Activated CD4-positive, alpha-beta T cell treated with anti-CD3 and anti-CD28 coated beads for 4 hours (primary cell): ENCODE results near the gene ZNF595.
"Not testable (repeated sequence)": the region's sequence is repeated elsewhere in the genome, so short reads cannot be mapped to it uniquely, and the experiment has no call there.

Source experiments
- DNase-seq, 2 donors: peaks; one replicate each; pipeline ENCODE4 v3.0.0-alpha.2; 2020

The ZNF595 gene

DNA sequence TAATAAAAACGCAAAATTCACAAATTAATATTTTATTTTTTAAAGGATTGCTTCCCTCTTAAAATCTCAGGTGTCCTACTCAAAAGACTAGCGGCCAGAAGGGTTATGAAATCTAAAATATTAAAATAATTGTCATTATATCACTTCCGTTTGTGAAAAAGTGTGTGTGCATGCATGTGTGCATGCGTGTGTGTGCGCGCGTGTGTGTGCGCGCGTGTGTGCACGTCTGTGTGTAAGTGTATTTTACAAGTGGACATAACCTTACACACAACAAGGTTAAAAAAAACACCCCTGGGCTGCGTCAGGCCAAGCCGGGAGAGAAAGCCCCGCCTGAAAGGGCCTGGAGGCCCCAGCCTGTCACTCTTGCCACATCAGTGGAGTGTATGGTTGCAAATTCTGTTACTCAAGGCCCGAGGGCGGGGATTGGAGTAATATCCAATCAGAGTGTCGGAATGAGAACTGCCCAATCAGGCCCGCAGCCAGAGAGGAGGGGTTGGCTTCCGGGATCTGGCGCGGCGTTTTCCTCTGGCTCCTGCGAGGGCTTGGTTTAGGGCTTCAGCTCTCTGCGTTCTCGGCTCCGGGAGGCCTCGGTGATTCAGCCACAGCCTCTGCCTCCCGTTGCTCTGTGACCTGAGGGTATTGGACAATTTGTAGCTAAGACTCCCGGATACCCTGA, at the start of gene ZNF595:
ZNF595 (plus strand) TSS at position 518 of the 676 bp plus-strand sequence. CDS start 168 bp downstream, outside the sequence.
- DNase-seq, result peak; percentile 3 to 10

DNA sequence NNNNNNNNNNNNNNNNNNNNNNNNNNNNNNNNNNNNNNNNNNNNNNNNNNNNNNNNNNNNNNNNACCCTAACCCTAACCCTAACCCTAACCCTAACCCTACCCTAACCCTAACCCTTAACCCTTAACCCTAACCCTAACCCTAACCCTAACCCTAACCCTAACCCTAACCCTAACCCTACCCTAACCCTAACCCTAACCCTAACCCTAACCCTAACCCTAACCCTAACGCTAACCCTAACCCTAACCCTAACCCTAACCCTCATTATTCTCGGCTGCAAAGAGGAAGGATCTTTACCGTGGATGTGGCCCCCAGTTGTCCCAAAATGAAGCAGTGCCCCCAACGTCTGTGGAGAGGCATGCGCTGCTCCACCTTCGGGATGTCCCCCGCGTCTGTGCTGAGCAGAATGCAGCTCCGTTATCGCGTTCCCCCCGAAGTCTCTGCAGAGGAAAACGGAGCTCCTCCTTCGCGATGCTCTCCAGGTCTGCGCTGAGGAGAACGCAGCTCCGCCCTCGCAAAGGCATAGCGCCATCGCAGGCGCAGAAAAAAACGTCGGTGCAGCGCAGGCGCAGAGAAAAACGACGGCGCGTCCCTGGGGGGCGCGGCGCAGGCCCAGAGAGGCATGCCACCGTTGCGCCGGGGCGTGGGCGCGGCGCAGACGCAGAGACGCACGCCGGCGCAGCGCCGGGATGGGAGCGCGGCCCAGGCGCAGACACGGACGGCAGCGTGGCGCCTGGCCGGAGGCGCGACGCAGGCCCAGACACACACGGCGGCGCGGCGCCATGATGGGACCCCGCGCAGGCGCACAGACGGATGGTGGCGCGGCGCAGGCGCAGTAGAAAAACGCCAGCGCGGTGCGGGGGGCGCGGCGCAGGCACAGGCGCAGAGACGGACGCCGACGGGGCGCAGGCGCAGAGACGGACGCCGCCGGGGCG, 42.9 kb upstream of the ZNF595 start:
- not testable (repeated sequence) for DNase-seq

DNA sequence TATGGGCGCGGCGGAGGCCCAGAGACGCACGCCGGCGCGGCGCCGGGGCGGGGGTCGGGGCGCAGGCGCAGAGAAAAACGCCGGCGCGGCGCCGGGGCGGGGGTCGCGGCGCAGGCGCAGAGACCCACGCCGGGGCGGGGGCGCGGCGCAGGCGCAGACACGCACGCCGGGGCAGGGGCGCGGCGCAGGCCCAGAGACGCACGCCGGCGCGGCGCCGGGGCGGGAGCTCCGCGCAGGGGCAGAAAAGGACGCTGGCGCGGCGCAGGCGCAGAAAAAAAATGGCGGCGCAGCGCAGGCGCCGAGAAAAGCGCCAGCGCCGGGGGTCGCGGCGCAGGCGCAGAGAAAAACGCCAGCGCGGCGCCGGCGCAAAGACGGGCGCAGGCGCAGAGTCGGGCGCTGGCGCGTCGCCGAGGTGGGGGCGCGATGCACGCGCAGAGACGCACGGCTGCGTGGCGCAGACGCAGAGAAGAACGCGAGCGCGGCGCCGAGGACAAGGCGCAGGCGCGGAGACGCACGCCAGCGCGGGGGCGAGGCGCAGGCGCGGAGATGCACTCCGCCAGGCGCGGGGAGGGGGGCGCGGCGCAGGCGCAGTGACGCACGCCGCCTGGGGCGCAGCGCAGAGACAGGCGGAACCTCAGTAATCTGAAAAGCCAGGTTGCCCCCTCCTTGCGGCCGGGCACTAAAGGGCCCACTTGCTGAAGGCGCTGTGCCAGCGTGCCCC, 41.9 kb upstream of the ZNF595 start:
- not testable (repeated sequence) for DNase-seq

DNA sequence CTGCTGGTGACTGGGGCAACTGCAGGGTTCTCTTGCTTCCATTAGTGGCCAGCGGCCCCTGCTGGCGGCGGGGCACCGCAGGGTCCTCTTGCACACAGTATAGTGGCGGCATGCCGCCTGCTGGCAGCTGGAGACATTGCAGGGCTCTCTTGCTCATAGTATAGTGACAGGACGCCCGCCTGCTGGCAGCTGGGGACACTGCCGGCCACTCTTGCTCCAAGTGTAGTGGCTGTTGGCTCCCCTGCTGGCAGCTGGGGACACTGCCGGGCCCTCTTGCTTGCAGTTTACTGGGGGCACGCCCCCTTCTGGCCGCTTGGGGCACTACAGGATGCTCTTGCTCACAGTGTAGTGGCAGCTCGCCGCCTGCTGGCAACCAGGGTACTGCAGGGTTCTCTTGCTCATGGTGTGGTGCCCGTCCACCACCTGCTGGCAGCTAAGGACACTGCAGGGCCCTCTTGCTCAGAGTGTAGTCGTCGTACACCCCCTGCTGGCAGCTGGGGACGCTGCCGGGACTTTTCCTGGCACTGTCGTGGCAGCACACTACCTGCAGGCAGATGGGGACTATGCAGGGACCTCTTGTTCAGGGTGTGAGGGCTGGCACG, 41.2 kb upstream of the ZNF595 start:
- not testable (repeated sequence) for DNase-seq

DNA sequence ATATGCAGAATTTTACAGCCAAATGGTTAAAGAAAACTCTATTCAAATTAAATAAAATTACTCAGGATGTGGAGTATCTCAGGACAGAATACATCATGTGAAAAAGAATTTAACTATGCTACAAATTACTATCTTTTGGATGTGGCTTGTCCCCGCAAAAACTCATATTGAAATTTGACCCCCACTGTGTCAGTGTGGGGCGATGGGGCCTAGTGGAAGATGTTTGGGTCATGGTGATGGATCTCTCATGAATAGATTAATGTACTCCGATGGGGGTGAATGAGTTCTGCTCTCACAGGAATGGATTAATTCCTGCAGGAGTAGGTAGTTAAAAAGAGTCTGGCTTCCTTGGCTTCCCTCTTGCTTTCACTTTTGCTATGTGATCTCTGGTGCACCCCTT, 35.0 kb upstream of the ZNF595 start:
- not testable (repeated sequence) for DNase-seq

DNA sequence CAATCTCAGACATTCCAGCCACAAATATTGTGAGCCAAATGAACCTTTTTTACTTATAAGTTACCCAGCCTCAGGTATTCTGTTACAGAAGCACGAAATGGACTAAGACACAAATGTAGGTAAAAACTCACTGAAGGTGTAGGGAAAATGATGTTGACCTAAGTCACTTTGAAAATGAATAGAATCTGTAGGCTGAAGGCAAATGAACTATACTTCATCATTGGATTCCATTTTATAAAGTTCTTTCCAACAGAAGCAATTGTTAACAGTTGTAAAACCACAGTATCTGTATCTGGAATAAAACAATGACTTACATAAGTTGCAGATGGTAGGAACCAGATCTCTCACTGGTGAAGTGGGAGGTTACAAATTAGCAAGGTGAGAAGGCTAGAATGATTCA, 34.5 kb upstream of the ZNF595 start:
- DNase-seq, result not testable (repeated sequence)

DNA sequence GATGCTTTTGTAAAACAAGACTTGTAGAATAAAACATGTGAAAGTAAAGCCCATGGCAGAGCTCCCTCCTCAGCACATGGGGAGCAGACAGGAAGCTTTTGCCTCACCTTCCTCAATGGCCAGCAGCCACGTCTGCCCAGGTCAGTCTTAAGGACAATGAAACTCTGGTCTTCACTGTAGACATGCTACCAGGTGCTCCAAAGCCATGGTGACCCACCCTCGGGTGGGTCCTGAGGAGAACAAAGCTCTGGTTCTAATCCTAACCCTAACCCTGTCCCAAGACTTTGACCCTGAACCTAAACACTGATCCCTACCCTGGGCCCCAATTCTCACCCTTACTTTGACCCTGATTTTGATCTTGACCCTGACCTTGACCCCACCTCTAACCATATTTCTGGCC, 30.2 kb upstream of the ZNF595 start:
- DNase-seq, result not testable (repeated sequence)

DNA sequence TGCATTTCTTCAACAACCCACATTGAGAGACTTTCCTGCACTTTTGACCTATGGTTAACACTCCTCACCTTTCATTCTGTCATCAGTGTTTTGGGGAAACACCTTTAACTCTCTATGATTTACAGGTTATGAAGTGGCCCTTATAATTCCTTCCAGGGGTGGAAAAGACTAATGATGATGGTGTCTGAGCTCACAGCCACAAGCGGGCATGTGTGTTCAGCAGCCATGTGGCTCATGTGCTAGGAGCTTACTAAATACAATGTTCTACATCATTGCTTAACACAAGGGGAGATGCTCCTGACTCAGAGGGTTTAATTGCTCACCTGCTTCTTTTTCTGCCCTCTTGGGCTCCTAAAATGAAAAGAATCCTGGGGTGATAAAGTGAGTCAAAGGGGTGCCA, 28.8 kb upstream of the ZNF595 start:
- not testable (repeated sequence) for DNase-seq

DNA sequence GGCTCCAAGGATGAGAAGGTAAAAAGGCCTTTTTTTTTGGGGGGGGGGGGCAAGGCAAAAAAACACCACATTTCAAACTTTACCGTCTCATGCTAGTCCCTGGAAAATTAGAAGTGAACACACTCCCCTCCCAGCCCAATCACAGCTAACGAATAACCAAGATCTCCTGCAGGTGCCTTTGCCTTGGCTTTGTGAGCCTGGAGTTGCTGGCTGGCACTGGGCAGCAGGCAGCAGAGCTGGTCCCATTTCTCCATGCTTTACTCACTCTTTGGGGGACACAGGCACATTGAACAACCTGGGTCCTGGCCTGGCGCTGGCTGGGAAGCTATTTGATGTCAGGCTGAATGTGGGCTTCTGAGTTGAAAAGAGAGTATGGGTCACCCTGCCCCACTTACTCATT, 25.6 kb upstream of the ZNF595 start:
- not testable (repeated sequence) for DNase-seq

DNA sequence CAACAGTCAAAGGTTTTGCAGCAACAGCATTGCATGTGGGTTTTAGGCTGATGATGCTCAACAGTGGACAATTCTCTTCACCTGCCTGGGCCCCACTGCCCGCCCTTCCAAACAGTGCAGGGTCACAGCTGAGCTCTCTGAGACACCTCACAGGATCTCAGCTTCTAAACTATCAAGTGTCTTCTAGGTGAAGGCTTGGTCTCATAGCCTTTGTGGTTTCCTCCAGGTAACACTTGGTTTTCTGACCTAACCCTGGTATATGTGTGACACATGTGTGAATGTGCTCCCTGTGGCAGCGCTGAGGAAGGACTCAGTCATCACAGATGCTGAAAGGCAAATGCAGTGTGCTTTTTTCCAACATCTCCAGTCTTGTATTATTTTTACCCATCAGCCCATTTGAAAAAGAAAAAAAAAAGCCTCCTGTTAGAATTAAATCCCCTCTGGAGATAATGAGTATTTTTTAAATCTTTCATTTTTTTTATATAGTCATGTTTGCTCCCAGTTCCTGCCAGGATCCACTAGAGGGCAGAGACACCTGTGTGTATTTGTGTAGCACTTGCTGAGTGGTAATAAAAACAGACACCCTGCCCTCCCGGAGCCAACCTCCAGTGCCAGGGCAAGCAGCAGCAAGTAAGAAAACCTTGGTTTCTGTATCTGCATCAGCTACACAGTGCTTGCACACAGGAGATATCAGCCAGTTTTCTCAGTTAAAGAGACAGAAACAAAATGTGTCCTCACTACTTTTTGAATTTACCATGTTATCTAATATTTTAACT, 24.2 kb upstream of the ZNF595 start:
- not testable (repeated sequence) for DNase-seq

DNA sequence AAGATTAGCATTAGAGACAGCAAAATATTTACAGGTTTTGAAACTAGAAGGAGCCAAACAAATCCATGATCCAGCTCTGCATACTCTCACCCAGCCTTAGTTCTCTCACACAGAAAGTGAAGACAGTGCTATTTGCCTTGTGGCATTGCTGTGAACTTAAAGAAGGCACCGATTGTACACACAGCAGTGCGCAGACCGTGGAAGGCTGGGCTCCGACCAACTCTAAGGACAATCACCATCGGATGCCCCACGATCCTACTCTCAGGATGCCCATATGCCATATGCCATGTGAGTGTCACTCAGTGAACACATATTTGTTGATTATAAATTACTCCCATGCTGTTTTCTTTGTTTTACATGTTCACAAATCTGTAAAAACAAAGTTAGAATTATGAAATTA, 19.8 kb upstream of the ZNF595 start:
- not testable (repeated sequence) for DNase-seq

DNA sequence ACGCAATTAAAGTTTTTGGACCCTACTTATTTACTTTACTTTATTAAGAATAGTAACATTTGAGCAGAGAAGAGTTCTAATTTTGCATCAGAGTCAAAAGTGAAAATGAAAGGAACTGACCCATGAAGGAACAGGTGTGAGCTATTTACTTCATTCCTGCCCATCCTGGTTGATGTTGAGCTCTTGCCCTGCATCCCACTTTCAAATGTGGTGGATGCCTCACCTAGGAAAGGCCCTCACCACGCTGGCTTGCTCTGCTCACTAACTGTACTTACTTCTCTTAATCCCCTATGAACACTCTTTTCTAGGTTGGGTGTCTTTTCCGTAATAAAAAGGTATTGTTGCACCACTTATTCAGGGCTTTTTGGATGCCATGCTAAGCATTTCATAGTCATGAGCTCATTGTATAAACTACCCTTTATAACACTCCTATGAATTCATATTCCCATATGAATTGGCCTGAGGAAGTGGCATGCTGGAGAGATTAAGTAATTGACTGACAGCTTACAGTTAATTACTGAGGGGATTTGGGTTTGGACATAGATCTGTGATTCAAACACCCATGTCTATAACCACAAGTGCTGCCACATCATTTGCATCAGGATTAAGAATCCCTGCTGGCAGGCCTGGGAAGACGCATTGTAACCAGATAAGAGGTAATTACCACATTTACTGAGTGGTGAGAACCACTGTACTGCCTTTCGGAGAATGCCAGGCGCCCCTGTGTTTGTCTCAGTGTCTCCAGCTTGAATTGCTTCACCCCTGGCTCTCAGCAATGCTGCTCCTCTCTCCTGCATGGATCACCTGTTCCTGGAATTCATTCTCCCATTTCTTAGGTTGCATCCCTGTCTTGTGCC, 16.3 kb upstream of the ZNF595 start:
- DNase-seq, result not testable (repeated sequence)

DNA sequence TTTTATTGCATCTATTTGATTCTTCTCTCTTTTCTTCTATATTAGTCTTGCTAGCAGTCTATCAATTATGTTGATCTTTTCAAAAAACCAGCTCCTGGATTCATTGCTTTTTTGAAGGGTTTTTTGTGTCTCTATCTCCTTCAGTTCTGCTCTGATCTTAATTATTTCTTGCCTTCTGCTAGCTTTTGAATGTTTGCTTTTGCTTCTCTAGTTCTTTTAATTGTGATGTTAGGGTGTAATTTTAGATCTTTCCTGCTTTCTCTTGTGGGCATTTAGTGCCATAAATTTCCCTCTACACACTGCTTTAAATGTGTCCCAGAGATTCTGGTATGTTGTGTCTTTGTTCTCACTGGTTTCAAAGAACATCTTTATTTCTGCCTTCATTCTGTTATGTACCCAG, 14.9 kb upstream of the ZNF595 start:
- DNase-seq, result not testable (repeated sequence)

DNA sequence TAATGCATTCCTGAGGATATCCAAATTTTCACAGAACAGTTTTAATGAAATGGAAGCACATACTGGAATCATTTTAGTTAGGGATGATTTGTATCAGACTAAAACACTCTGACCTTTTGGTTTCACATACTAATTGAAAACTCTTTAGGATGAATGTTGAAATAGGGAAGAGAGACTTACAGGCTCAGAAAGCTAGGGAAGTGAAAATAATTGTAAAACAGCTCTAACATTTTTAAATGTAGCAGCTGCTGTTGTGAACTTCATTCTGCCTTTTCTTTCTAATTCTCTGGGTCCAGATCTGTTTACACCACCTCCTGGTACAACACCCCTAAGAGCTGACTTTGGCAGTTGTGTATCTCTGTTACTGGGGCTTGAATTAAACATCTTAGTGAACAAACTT, 9.7 kb upstream of the ZNF595 start:
- DNase-seq, result not testable (repeated sequence)

DNA sequence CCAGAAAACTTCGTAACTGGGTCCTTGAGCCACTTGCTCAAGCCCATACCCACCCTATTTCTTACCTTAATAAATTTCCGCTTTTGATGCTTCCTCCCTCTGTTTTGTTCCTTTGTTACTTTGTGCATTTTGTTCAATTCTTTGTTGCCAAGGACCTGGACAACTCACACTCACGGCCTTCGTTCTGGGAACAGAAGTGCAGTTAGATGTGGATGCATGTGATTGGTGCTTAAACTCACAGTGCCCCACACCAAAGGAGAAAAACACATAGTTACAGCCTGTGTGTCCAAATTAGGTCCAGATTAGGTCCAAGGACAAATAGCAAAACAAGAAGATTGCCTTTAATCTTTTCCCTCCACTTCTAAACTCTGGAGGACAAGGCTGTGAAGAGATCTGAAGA, 1.9 kb upstream of the ZNF595 start:
- DNase-seq, result not testable (repeated sequence)

DNA sequence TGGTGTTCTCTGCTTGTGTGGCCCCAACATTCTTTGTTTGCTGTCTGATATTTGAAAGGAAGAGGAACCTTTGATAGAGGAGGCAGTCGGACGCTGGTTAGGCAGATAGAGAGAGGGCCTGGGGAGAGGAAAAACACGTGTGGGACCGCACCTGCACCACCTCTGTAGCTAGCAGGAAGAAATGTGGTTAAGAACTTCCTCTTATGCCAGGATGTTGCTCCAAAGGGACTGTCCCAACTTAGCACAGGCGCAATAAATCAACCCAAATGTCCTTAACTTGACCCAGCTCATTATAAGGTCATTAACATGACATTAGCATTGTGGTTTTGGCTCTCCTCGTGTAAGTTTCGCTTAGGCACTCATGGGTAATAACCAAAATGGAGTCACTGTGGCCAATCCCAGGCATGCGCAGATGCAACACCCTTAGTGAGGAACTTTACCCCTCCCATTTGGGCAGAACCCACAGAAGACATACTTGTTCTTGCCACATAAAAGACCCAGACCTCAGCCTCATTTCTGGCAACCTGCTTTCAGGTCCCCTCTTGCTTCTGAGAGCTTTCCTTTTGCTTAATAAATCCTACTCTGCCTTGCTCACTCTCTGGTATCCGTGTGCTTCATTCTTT, 1.4 kb upstream of the ZNF595 start:
- DNase-seq, result not testable (repeated sequence)

DNA sequence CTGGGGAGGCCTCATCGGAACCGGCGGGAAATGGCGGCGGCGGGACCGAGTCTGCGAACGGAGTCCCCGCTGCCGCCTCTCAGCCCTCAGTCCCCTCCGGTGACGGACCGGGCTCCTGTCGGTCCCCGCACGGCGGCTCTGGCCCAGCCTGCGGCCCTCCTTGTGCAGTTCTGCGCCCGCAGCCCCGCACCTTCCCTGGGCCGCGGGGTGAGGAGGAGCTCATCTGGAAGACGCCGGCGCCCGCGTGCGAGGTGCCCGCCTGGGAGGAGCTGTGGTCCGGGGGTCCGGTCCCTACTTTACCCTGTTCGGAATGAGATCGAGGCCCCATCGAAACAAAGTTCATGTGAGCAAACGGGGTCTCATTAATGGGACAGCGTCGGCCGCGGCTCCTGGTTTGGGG, 400 bp downstream of the ZNF595 start:
- DNase-seq, result not testable (repeated sequence)

DNA sequence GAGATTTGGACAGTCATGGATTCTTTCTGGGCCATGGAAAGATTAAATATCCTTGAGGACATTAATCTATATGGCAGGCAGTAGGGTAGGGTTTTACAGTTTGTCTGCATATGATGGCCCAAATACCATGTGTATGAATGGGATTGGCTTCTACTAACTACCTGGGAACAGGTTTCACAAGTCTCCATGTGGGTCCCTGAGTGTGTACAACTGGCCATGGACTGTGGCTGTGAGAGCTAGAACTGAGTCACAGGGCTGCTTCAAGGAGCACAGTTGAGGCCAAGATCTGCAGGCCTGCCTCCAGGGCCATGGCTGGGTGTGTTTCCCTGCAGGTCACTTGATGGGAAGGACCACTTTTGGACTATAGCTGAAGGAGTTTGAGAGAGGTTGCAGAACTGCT, 11.6 kb downstream of the ZNF595 start:
- DNase-seq, result not testable (repeated sequence)

DNA sequence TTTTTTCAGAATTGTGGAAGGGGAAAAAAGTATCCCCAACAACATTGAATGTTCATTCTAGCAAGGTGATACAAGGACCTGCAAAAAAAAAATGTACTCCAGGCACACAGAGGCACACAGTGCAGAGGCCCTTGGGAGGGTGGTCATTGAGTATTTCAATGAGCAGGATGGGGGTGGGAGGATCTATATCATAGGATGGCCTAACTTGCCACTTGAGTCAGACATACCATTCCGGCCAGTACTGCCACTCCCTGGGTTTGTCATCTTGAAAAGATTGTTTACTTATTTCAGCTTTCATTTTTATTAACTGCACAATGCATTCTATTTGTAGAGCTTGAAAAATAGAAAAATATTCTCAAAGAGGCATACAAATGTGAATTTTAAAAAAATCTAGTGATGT, 18.7 kb downstream of the ZNF595 start:
- no peak for DNase-seq

DNA sequence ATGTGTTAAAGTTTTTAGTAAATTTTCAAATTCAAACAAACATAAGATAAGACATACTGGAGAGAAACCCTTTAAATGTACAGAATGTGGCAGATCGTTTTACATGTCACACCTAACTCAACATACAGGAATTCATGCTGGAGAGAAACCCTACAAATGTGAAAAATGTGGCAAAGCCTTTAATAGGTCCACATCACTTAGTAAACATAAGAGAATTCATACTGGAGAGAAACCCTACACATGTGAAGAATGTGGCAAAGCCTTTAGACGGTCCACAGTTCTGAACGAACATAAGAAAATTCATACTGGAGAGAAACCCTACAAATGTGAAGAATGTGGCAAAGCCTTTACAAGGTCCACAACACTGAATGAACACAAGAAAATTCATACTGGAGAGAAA, 32.8 kb downstream of the ZNF595 start:
- no peak for DNase-seq
